ENCODE measurements around the gene KMO.

- TF ChIP-seq YY1 (IDR thresholded peaks at IDR 0.05; ENCODE audit: insufficient read depth, insufficient read length): no peak
- no peak for TF ChIP-seq ZNF274 (IDR thresholded peaks at IDR 0.05; ENCODE audit: low read depth, low read length)
Observed at GRCh38 chr1:241641773-241642592, 109.8 kb downstream of the KMO start.

Data from NT2/D1 (cell line).